ENCODE results near the gene MLYCD.

MLYCD gene

DNA sequence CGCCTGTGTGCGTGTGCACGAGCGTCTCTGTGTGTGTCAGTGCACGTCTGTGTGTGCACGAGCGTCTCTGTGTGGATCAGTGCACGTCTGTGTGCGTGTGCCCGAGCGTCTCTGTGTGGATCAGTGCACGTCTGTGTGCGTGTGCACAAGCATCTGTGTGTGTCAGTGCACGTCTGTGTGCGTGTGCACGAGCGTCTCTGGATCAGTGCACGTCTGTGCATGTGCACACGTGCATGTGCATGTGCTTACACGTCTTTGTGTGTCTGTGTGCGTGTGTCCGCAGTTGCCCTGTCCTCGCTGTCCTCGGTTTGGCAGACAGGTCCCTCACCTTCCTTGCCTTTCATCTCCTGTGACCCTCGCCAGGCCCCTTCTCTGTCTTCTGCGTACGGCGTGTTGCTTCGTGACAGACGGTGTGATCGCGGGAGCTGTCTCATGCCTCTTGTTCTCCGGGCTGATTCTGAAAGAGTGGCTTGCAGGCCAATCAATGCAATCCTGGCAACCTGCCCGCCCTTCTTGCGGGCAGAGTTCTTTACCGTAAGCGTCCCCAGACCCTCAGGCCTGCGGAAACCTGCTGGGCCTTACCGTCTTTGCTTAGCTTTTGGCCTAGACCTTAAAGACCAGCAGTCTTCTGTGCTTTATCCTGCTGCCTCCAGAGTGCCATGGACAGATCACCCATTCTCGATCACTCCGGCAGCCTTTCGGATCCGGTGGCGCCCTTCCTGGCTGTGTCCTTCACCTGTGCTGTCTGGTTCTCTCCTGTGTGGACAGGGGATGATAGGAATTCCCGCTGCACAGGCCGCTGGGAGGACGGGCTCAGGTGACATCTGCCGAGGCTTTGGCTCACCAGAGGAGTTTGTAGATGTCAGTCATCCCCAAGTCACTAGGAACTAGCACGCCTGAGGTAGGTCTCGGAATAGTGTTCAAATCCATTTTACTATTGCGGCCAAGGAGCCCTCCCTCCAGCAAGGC lies 18.5 kb downstream of the MLYCD start:
- H3K36me3 ChIP-seq (replicated peaks; ENCODE audit: low read depth, low read length) = no peaks in the 10 kb centered on the region
- no peak overlapping the region for H2AFZ ChIP-seq (ENCODE audit: low read depth, low read length)
- no peaks in the 10 kb centered on the region for H4K20me1 ChIP-seq (ENCODE audit: insufficient read depth, low read length)
- H3K27me3 ChIP-seq (ENCODE audit: low read depth, low read length) = no peaks in the 10 kb centered on the region
- no peak overlapping the region for H3K27ac ChIP-seq (ENCODE audit: low read length)
- no peak overlapping the region for H3K4me2 ChIP-seq (ENCODE audit: low read length)
- no peaks in the 10 kb centered on the region for H3K9me3 ChIP-seq (ENCODE audit: insufficient read depth, low read length)
- no peak overlapping the region for H3K9ac ChIP-seq (ENCODE audit: low read length)
- H3K4me1 ChIP-seq (ENCODE audit: low read length) = no peaks in the 10 kb centered on the region
- TF ChIP-seq EZH2phosphoT487 (IDR thresholded peaks at IDR 0.05; ENCODE audit: low read depth) = no peak
- TF ChIP-seq, protein P1, sequence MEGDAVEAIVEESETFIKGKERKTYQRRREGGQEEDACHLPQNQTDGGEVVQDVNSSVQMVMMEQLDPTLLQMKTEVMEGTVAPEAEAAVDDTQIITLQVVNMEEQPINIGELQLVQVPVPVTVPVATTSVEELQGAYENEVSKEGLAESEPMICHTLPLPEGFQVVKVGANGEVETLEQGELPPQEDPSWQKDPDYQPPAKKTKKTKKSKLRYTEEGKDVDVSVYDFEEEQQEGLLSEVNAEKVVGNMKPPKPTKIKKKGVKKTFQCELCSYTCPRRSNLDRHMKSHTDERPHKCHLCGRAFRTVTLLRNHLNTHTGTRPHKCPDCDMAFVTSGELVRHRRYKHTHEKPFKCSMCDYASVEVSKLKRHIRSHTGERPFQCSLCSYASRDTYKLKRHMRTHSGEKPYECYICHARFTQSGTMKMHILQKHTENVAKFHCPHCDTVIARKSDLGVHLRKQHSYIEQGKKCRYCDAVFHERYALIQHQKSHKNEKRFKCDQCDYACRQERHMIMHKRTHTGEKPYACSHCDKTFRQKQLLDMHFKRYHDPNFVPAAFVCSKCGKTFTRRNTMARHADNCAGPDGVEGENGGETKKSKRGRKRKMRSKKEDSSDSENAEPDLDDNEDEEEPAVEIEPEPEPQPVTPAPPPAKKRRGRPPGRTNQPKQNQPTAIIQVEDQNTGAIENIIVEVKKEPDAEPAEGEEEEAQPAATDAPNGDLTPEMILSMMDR (IDR thresholded peaks at IDR 0.05; ENCODE audit: low read depth, low read length) = no peak
- H3K79me2 ChIP-seq (ENCODE audit: low read length) = no peaks in the 10 kb centered on the region
- H3K4me3 ChIP-seq (ENCODE audit: low read length) = no peak overlapping the region

DNA sequence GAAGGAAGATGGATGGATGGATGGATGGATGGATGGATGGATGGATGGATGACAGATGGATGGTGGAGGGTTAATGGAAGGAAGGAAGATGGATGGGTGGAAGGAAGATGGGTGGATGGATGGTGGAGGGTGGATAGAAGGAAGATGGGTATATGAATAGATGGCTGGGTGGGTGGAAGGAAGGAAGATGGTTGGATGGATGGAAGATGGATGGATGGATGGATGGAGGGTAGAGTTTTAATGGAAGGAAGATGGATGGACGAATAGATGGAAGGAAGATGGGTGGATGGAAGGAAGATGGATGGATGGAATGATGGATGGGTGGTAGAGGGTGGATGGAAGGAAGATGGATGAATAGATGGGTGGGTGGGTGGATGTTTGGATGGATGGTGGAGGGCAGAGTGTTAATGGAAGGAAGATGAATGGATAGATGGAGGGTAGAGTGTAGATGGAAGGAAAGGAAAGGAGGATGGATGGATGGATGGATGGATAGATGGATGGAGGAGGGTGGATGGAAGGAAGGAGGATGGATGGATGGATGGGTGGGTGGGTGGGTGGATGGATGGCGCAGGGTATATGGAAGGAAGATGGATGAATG lies 22.1 kb downstream of the MLYCD start:
- no peak overlapping the region for H3K9ac ChIP-seq (ENCODE audit: low read length)
- no peak overlapping the region for H3K4me2 ChIP-seq (ENCODE audit: low read length)
- H3K36me3 ChIP-seq (replicated peaks; ENCODE audit: low read depth, low read length) = no peaks in the 10 kb centered on the region
- TF ChIP-seq, protein P1 (IDR thresholded peaks at IDR 0.05; ENCODE audit: low read depth, low read length) = no peak
- TF ChIP-seq EZH2phosphoT487 (IDR thresholded peaks at IDR 0.05; ENCODE audit: low read depth) = no peak
- no peaks in the 10 kb centered on the region for H4K20me1 ChIP-seq (ENCODE audit: insufficient read depth, low read length)
- no peaks in the 10 kb centered on the region for H3K4me1 ChIP-seq (ENCODE audit: low read length)
- no peaks in the 10 kb centered on the region for H3K9me3 ChIP-seq (ENCODE audit: insufficient read depth, low read length)
- H3K79me2 ChIP-seq (ENCODE audit: low read length) = no peaks in the 10 kb centered on the region
- H3K27me3 ChIP-seq (ENCODE audit: low read depth, low read length) = no peaks in the 10 kb centered on the region
- no peak overlapping the region for H3K4me3 ChIP-seq (ENCODE audit: low read length)
- H2AFZ ChIP-seq (ENCODE audit: low read depth, low read length) = no peak overlapping the region
- no peak overlapping the region for H3K27ac ChIP-seq (ENCODE audit: low read length)

DNA sequence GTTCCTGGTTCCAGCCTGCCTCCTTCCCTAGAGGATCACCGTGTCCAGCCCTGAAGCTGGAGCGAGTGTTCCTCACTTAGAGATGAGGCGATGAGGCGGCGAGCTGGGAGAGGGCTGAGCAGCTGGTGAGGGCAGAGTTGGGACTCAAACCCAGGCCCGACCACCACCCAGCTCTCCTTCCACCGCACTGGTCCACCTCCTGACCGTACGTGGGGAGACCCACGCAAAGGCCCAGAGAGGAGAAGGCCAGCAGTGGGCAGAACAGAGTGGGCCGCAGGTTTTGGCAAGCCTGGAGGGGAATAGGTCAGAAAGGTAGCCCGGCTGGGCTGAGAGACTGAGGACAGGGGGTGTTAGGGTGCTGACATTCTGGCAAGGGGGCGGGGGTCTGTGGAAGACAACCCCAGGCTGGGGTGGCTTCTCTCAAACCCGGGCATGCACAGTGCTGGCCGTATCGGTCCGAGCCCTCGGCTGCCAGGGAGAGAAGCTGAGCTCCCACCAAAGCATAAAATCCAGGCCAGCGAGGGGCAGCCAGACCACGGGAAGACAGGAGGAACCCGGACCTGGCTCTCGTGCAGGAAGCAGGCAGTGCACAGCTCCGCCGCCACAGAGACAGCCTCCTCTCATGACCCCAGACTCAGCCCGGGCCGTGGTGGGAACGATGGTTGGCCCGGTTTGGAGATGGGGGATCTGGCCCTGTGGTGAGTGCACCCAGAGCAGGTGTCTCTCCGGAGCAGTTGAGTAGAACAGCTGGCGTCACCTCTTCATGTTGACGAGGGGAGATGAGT lies 24.9 kb downstream of the MLYCD start:
- Histone ChIP-seq H3K36me3 (replicated peaks; ENCODE audit: low read depth, low read length) (no peaks in the 10 kb centered on the region), H2AFZ (ENCODE audit: low read depth, low read length) (no peak overlapping the region), H4K20me1 (ENCODE audit: insufficient read depth, low read length) (no peaks in the 10 kb centered on the region), H3K27me3 (ENCODE audit: low read depth, low read length) (no peaks in the 10 kb centered on the region), H3K9ac (ENCODE audit: low read length) (no peak overlapping the region), H3K79me2 (ENCODE audit: low read length) (no peaks in the 10 kb centered on the region), H3K9me3 (ENCODE audit: insufficient read depth, low read length) (no peaks in the 10 kb centered on the region), H3K4me2 (ENCODE audit: low read length) (no peak overlapping the region), H3K4me1 (ENCODE audit: low read length) (no peaks in the 10 kb centered on the region), H3K4me3 (ENCODE audit: low read length) (no peak overlapping the region), H3K27ac (ENCODE audit: low read length) (no peak overlapping the region)
- no peak for TF ChIP-seq EZH2phosphoT487 (IDR thresholded peaks at IDR 0.05; ENCODE audit: low read depth)
- TF ChIP-seq, protein P1 (IDR thresholded peaks at IDR 0.05; ENCODE audit: low read depth, low read length) = no peak

DNA sequence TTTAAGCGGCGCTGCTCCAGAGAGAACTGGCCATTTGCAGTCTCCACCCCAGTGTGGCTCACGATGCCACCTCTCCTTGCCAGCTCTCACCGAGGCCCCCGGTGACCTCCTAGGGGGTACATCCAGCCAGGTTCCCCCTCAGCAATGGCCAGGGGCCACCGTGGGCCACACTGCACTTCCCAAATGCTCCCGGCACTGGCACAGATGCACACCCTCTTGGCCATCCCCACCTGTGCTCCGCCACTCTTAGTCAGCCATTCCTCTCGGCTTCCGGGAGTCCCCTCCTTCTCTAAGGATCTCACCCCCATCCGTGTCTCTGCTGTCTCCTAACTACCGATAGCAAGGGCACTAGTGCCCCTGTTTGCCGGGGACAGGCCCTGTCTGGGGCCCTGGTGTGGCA lies 25.8 kb downstream of the MLYCD start:
- no peak overlapping the region for H3K9ac ChIP-seq (ENCODE audit: low read length)
- H4K20me1 ChIP-seq (ENCODE audit: insufficient read depth, low read length) = no peaks in the 10 kb centered on the region
- H3K36me3 ChIP-seq (replicated peaks; ENCODE audit: low read depth, low read length) = no peaks in the 10 kb centered on the region
- TF ChIP-seq EZH2phosphoT487 (IDR thresholded peaks at IDR 0.05; ENCODE audit: low read depth) = no peak
- TF ChIP-seq, protein P1 (IDR thresholded peaks at IDR 0.05; ENCODE audit: low read depth, low read length) = no peak
- no peaks in the 10 kb centered on the region for H3K9me3 ChIP-seq (ENCODE audit: insufficient read depth, low read length)
- H2AFZ ChIP-seq (ENCODE audit: low read depth, low read length) = no peak overlapping the region
- no peaks in the 10 kb centered on the region for H3K79me2 ChIP-seq (ENCODE audit: low read length)
- no peak overlapping the region for H3K4me3 ChIP-seq (ENCODE audit: low read length)
- no peak overlapping the region for H3K27ac ChIP-seq (ENCODE audit: low read length)
- no peaks in the 10 kb centered on the region for H3K27me3 ChIP-seq (ENCODE audit: low read depth, low read length)
- H3K4me2 ChIP-seq (ENCODE audit: low read length) = no peak overlapping the region
- no peaks in the 10 kb centered on the region for H3K4me1 ChIP-seq (ENCODE audit: low read length)
